ENCODE measurements around the gene KCNJ3.

The KCNJ3 gene, protein sequence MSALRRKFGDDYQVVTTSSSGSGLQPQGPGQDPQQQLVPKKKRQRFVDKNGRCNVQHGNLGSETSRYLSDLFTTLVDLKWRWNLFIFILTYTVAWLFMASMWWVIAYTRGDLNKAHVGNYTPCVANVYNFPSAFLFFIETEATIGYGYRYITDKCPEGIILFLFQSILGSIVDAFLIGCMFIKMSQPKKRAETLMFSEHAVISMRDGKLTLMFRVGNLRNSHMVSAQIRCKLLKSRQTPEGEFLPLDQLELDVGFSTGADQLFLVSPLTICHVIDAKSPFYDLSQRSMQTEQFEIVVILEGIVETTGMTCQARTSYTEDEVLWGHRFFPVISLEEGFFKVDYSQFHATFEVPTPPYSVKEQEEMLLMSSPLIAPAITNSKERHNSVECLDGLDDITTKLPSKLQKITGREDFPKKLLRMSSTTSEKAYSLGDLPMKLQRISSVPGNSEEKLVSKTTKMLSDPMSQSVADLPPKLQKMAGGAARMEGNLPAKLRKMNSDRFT

DNA sequence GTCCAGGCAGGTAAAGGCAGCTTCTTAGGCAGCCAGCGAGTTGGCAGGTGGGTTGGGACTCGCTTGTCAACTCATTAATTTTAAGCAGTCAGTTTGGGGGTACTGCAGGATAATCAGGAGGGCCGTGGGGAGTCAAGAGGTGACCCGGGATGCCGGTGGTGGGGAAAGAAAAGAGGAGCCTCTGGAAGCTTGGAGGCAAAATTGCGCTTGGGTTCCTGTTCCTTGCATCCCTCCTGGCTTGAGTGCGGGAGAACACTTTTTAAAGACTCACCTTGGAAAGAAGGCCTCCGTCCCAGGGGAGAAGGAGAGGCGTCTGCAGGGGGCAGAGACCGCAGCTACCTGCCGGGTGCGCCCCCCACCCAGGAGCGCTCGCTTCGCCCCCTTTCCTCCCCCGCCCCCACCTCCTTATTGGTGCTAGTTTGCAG, at the start of gene KCNJ3:
Gene KCNJ3, plus strand, starts transcription at position 400 of the 425 bp plus-strand sequence. CDS start 81 bp downstream, outside the sequence.
- ATAC-seq: no peak
- H3K27me3 Mint-ChIP-seq: peaks cover 52% of the 10 kb centered on the region
- H3K4me1 Mint-ChIP-seq: peaks cover 19% of the 10 kb centered on the region
- H3K9me3 Mint-ChIP-seq: peaks cover 0 to 5% of the 10 kb centered on the region in 2 donors
- H3K4me3 Mint-ChIP-seq: peak within 1 kb of the TSS; percentile 60 to 75
- H3K27ac Mint-ChIP-seq: no peak within 1 kb of the TSS
- DNase-seq: no peak

DNA sequence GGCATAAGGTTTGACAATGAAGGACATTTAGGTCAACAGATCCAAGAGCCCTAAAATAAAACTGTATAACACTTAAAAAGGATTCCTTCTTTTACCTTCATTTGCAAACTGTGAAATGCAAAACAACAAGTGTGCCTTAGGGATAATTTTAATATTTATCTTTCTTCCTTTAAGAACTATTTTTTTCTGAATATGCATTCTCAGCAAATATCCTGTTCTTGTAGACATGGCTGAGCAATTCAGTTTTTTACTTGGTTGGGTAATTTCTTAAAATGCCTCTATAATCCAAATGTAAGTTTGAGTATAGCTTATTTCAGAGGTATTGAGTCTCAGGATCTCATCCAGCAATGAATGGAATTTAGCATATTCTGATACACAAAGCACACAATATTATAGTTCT, 43.0 kb upstream of the KCNJ3 start:
- DNase-seq (no peak), ATAC-seq (no peak)
- Mint-ChIP-seq H3K4me3 (no peak overlapping the region), H3K4me1 (no peaks in the 10 kb centered on the region), H3K27me3 (no peaks in the 10 kb centered on the region), H3K9me3 (no peaks in the 10 kb centered on the region), H3K27ac (no peak overlapping the region)

DNA sequence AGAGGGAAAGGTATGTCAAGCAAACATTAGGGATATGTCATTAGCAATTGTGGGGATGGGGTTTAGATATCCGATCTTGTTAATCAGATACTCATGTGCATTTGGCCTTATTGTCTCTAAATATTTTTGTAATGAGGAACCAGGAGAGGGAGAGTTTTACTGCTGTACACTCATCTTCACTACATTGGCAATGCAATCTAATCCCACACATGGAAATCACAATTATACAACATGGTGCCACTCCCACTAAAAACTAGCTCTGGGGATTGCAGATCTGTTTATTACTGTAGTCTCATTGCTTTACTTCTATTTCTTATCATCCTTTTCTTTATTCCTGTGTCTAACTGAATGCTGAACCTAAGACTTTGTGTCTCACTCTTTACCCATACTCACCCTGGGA, 39.6 kb upstream of the KCNJ3 start:
- Mint-ChIP-seq H3K27ac (no peak overlapping the region), H3K9me3 (no peaks in the 10 kb centered on the region), H3K4me3 (no peak overlapping the region), H3K27me3 (no peaks in the 10 kb centered on the region), H3K4me1 (no peaks in the 10 kb centered on the region)
- DNase-seq: no peak
- ATAC-seq: no peak

DNA sequence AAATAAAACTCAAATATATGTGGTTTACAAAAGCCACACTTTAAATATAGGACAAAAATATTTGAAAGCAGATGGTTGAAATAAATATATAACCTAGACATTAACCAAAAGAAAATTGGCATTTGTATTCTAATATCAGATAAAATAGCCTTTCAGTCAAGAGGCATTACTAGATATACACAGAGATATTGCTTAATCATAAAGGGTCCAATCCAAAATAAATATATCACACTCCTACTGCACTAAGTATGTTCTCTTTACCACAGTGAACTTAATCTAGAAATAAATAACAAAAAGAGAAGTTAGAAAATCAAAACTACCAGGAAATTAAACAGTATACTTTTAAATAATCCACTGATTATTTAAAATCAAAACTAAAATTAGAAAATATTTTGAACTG, 34.2 kb upstream of the KCNJ3 start:
- Mint-ChIP-seq H3K4me1 (no peaks in the 10 kb centered on the region), H3K9me3 (no peaks in the 10 kb centered on the region), H3K27me3 (no peaks in the 10 kb centered on the region), H3K4me3 (no peak overlapping the region), H3K27ac (no peak overlapping the region)
- ATAC-seq (no peak), DNase-seq (no peak)

DNA sequence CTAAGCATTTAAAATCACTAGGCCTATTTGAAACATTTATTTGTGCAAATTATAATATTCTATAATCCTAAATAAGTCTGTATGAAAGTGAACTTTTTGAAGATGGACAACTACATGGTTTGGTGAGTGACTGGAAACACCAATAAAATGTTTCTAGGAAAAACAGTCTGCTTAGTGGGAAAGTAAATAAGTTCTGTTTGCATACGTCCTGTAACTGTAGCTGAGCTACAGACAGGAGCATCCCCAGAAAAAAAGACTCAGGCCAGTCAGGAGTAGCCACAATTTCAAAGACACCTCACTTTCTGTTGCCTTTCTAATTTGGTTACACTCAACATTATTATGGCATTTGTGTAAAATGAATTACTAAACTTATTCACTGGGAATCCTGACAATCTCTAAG, 28.4 kb upstream of the KCNJ3 start:
- Mint-ChIP-seq H3K27me3 (no peaks in the 10 kb centered on the region), H3K4me1 (no peaks in the 10 kb centered on the region)

DNA sequence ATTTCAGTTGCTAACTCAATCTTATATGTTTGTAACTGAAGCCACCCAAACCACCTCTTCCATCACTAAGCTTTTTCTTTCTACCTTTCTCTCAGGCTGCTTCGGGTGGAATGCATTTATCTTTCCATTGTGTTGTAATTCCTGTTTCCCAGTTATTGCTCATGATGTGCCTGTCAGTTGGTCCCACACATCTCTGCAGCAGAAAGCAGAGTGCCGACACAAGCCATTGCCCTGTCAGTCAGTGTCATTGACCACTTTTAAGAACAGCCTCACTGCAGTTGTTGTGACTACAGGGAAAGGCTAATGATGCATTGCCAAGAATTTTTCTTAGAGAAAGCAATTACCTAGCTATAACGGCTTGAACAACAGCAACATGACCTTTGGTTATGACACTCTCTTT, 24.8 kb upstream of the KCNJ3 start:
- no peaks in the 10 kb centered on the region for H3K4me1 Mint-ChIP-seq
- no peak overlapping the region for H3K4me3 Mint-ChIP-seq
- no peak overlapping the region for H3K27ac Mint-ChIP-seq

More for the DNA sequence above, 28.4 kb upstream of the KCNJ3 start:
- DNase-seq (no peak), ATAC-seq (no peak)
- Mint-ChIP-seq H3K27ac (no peak overlapping the region), H3K9me3 (no peaks in the 10 kb centered on the region), H3K4me3 (no peak overlapping the region)

DNA sequence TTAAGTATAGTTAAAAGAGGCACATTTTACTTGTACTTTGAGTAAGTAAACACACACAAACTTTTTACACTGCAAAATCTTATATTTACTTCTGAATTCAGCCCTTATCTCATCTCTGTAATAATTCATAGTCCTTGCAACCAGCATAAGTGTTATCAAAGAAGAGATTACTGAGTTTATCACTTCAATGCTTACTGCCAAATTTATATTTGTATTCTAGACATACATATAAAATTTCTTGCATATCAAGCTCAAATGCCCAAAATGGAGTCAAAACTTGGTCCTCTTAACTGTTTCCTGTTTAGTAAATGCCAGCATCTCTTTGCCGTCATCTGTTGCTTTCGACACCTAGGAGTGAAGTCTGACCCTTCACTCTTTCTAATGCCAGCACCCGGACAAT, 21.1 kb upstream of the KCNJ3 start:
- Mint-ChIP-seq H3K4me1 (no peaks in the 10 kb centered on the region), H3K27ac (peak overlapping the region in 1 of 2 donors; percentile 19), H3K27me3 (no peaks in the 10 kb centered on the region), H3K9me3 (peaks cover 0 to 8% of the 10 kb centered on the region in 2 donors), H3K4me3 (no peak overlapping the region)
- no peak for ATAC-seq
- no peak for DNase-seq

More for the DNA sequence above, 24.8 kb upstream of the KCNJ3 start:
- DNase-seq (no peak), ATAC-seq (no peak)
- Mint-ChIP-seq H3K27me3 (no peaks in the 10 kb centered on the region), H3K9me3 (peaks cover 0 to 8% of the 10 kb centered on the region in 2 donors)

DNA sequence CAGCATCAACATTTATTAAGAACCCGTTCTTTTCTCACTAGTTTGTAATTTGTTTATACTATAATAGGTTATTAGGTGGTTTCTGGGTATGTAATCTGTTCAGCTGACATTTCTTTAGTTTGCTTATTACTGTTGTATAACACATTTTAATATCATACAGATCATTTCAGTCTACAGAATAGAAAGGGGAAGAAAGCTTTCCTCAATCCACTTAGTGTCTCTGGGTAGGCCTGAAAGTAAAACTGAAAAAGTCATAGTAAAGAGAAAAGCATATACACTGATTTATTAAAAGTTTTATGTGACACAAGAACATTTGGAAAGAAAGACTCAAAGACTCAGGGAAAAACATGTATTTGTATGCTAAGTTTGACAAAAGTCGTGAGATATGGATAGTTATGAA, 16.8 kb upstream of the KCNJ3 start:
- Mint-ChIP-seq H3K27me3 (no peaks in the 10 kb centered on the region), H3K4me1 (no peaks in the 10 kb centered on the region), H3K9me3 (peaks cover 0 to 8% of the 10 kb centered on the region in 2 donors), H3K4me3 (no peak overlapping the region), H3K27ac (no peak overlapping the region)
- ATAC-seq: no peak
- DNase-seq: no peak

DNA sequence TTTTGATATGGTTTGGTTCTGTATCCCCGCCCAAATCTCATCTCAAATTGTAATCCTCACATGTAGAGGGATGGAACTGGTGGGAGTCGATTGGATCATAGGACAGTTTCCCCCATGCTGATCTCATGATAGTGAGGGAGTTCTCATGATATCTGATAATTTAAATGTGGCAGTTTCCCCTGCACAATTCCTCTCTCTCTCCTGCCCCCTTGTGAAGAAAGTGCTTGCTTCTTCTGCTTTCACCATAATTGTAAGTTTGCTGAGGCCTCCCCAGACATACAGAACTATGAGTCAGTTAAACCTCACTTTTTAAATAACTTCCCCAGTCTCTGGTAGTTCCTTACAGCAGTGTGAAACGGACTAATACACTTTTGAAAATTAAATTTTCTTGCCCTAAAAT, 12.3 kb upstream of the KCNJ3 start:
- DNase-seq (no peak), ATAC-seq (no peak)
- H3K4me1 Mint-ChIP-seq: no peaks in the 10 kb centered on the region
- H3K9me3 Mint-ChIP-seq: no peaks in the 10 kb centered on the region
- no peaks in the 10 kb centered on the region for H3K27me3 Mint-ChIP-seq
- no peak overlapping the region for H3K4me3 Mint-ChIP-seq
- no peak overlapping the region for H3K27ac Mint-ChIP-seq

DNA sequence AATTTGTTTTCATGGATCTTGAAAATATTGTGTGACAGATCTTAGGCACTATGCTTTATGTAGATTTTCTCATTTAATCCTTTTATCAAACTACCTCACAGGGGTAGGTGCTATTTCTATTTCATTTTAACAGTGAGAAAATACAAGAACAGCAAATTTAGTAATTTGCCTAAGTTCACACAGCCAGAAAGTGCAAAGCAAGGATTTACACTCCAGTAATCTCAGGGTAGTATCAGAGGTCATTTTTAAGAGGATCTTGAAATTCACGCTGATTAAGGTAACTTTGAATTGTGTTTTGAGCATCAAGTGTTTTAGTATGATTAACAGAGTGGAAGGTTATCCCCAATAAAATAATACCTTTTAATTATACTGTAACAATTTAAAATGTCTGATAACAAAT, 10.1 kb upstream of the KCNJ3 start:
- Mint-ChIP-seq H3K4me1 (no peaks in the 10 kb centered on the region), H3K27me3 (no peaks in the 10 kb centered on the region), H3K9me3 (no peaks in the 10 kb centered on the region), H3K27ac (no peak overlapping the region), H3K4me3 (no peak overlapping the region)
- DNase-seq: no peak
- ATAC-seq: no peak

DNA sequence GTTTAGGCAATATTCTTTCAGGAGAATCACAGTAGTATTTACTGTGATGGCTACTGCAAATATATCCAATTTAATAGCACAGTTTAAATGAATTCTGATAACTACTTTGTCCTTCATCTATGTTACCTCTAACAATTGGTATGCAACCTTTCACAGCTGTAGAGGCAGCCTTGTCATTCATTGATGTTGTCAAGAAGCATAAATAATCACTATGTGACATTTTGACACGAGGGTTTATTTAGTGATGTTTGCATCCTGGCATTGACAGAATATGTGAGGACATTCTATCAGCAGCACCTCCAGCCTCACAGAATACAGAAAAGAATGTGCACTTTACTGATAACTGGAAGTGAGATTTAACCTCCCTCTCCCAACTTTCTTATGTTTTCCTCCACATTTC, 9.3 kb upstream of the KCNJ3 start:
- Mint-ChIP-seq H3K9me3 (no peaks in the 10 kb centered on the region), H3K27ac (no peak overlapping the region), H3K4me3 (no peak overlapping the region), H3K27me3 (peaks cover 4% of the 10 kb centered on the region), H3K4me1 (no peaks in the 10 kb centered on the region)
- DNase-seq (no peak), ATAC-seq (no peak)

DNA sequence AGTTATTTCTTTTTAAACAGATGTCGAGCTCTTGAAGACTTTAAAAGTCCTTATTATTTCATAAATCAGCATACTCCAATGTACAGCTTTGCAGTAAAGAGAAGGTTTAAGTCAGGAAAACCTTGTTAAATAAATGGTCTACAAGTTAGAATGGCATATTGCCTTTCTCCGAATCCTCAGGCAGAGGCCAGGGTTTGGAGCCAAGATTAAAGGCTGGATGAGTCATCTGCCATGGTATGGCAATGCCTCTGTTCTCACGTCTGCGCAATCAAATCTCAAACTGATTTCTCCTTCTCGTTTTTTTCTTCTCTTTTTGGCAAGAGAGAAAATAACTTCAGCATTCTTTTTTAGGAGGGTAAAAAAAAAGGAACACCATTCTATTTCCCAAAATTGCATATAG, 5.6 kb upstream of the KCNJ3 start:
- Mint-ChIP-seq H3K4me1 (peaks cover 8% of the 10 kb centered on the region), H3K27ac (no peak overlapping the region), H3K4me3 (no peak overlapping the region), H3K27me3 (peaks cover 31% of the 10 kb centered on the region), H3K9me3 (no peaks in the 10 kb centered on the region)
- DNase-seq (no peak), ATAC-seq (no peak)

DNA sequence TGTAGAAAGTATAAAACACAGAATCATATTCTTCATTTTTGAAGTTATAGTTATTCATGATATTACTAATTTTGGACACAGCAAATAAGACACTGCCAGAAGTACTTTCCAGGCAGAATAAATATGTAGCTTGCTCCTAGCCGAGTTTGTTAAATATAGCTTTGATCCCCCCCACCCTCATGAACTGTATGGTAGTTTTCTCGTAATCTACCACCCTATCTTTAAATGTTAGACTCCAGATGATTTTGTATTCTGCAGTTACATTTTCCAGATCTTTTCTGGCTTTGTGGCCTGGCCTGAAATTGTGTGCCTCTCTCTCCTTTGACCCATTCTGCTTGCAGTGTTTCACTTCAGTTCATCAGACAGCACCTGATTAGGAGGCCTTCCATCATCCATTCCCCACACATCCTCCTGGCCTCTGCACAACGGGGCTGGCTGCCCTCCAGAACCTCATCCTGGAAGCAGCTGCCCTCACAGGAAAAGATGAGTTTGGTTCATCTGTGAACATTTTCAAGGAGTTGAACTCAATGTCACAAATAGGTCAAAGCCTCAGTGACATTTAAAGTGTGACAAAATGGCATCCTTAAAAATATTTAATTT, 4.7 kb upstream of the KCNJ3 start:
- DNase-seq: no peak
- H3K27ac Mint-ChIP-seq: no peak overlapping the region
- H3K9me3 Mint-ChIP-seq: peaks cover 0 to under 1% of the 10 kb centered on the region in 2 donors
- H3K4me3 Mint-ChIP-seq: no peak overlapping the region
- peaks cover 41% of the 10 kb centered on the region for H3K27me3 Mint-ChIP-seq
- ATAC-seq: no peak
- peaks cover 10% of the 10 kb centered on the region for H3K4me1 Mint-ChIP-seq

DNA sequence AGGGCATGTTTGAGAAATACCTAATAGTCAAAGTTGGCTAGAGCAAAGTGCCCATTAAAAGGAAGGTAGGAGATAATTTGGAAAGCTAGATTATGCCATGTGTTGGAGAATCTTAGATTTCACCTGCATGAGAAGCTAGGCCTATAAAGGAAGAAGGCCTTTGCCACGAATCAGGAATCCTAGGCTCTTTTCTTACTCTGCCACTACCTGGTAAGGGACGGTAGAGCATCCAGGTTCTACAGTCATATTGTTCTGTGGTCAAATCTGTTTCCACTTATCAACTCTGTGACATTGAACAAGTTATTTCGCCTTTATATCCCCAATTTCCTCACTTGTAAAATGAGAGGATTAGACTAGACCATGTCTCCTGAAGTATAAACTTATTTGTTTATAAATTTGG, 3.6 kb upstream of the KCNJ3 start:
- peaks cover 0 to 5% of the 10 kb centered on the region in 2 donors for H3K9me3 Mint-ChIP-seq
- peaks cover 19% of the 10 kb centered on the region for H3K4me1 Mint-ChIP-seq
- H3K27ac Mint-ChIP-seq: no peak overlapping the region
- DNase-seq: no peak
- peaks cover 51% of the 10 kb centered on the region for H3K27me3 Mint-ChIP-seq
- no peak overlapping the region for H3K4me3 Mint-ChIP-seq
- no peak for ATAC-seq

DNA sequence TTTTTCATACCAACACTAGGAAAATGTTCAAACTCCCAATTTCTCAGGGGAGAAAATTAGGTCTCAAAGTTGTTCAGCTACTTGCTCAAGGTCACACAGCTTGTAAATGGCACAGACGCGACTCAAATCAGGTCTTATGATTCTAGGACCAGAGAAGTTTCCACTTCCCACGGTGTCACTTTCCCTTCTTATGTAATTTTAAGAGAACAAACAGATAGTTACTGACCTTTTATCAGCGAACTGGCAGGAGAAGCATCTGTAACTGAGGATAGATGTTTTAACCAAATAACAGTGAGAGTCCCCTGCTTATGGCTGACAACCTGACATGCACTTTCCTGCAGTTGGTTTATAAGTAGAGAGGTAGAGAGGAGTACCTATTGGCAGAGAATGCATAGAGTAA, 2.1 kb upstream of the KCNJ3 start:
- Mint-ChIP-seq H3K27me3 (peaks cover 52% of the 10 kb centered on the region), H3K9me3 (peaks cover 0 to 5% of the 10 kb centered on the region in 2 donors), H3K4me1 (peaks cover 19% of the 10 kb centered on the region), H3K4me3 (no peak overlapping the region), H3K27ac (no peak overlapping the region)
- no peak for ATAC-seq
- no peak for DNase-seq

DNA sequence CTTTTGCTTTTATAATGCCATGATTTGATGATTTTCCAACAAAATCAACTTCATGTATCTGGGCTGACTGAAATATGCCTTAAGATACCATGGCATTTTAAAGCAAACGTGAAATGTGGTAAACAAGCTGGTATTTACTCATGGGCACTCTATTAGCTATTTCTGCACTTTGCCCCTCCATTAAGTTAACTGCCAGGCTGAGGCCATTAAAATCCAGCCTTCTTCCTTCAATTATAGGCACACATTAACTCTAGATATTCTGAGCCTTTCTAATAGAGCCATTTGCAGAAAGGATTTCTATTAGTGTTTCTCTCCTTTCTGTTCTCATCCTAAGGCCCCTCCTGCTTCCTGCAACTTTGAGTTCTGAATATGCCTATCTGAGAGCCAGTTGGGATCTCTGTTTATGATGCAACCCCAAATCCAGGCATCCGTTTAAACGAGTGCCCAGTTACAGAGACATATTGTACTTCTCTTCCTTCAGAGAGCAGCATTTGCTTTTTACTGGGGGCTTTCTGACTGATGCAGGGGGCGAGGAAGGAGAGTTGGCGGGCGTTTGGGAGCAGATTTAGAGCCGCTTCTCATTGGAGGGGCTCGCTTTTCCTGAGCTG, 1.6 kb upstream of the KCNJ3 start:
- Mint-ChIP-seq H3K4me1 (peaks cover 19% of the 10 kb centered on the region), H3K27me3 (peaks cover 52% of the 10 kb centered on the region), H3K9me3 (peaks cover 0 to 5% of the 10 kb centered on the region in 2 donors), H3K4me3 (peak overlapping the region; percentile 60 to 75), H3K27ac (no peak overlapping the region)
- no peak for DNase-seq
- ATAC-seq: no peak

Data from stimulated activated naive CD8-positive, alpha-beta T cell treated with anti-CD3 and anti-CD28 coated beads, Interleukin-15, amount 100 ng/mL, for 72 hours (primary cell).